Measurements from ENCODE around the gene SCN10A.

SCN10A gene

DNA sequence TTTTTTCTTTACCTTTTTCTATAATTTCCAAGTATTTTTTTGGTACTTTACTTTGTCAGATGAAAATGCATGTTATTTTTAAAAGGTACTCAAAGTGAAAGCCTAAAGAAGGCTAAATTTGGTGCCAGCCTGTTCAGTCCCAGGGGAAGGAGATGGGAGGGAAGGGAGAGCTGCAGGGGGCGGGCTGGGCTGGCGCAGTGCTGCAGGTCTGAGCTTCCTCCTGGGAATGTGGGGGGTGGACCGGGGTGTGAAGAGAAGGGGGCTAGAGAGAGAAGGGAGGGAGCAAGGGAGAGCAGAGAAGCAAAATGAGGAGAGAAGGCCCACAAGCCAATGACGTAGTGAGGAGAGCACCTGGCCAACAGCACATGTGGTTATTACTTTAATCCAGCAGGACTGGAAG is 95.6 kb downstream of the SCN10A start:
- no peak for DNase-seq (ENCODE audit: low read depth)

- no peak for DNase-seq (ENCODE audit: low read depth)
Observed at GRCh38 chr3:38717355-38718240, 98.4 kb downstream of the SCN10A start.

- no peak for DNase-seq (ENCODE audit: low read depth)
Observed at GRCh38 chr3:38713121-38713520, 102.9 kb downstream of the SCN10A start.

DNA sequence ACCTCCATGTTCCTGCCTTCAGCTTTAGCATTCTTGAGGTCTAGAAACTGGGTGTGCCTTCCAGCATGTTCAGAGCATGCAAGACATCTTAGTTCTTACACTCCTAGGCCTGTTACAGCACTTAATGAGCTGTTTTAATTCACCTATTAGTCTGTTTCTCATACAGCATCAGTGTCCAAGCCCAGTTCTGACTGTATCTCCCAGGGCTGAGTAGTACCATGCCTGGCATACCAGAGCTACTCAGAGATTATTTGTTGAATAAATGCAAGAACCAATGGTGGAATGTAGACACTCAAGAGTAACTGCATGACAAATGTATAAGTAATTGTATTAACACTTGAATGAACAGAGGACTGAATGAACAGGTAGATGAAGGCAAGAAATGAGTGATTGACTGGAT is 104.7 kb downstream of the SCN10A start:
- no peak for DNase-seq (ENCODE audit: low read depth)

GRCh38 chr3:38707730-38708129 is 108.3 kb downstream of the SCN10A start:
- no peak for DNase-seq (ENCODE audit: low read depth)

DNA sequence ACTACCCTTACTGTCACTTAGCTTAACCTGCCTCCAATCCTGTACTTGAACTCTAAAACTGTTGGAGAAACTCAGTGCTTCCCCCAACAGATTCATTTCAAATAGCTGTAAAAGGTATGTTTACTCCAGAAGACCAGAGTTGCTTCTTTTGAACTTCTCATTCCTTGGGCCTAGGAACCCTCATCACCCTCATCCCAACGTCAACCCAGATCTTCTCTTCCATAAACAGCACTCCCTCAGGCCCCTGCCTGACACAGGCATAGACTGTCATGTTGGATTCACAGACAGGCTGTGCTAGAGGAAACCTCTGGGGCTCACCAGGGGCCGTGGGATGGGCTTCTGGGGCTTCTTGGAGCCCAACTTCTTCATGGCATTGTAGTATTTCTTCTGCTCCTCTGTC is 109.1 kb downstream of the SCN10A start:
- DNase-seq (ENCODE audit: low read depth), result no peak

DNA sequence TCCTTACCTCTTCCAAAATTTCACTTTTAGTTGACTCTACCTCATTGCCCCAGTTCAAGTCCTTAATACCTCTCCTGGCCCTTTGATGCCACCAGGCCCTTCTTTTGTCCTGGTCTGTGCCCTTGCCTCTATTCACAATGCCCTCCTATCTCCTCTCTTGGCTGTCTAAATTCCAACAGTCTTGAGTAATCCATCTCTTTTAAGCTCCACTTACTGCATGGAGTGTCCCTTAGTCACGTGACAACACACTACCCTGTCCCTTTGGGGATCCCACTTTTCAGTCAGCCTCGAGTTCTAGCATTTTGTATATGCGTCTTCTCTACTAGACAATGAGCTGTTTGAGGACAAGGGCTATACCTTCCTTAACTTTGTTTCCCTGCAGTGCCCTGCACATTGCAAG is 113.8 kb downstream of the SCN10A start:
- no peak for DNase-seq (ENCODE audit: low read depth)

GRCh38 chr3:38698760-38699159 is 117.3 kb downstream of the SCN10A start:
- no peak for DNase-seq (ENCODE audit: low read depth)

DNA sequence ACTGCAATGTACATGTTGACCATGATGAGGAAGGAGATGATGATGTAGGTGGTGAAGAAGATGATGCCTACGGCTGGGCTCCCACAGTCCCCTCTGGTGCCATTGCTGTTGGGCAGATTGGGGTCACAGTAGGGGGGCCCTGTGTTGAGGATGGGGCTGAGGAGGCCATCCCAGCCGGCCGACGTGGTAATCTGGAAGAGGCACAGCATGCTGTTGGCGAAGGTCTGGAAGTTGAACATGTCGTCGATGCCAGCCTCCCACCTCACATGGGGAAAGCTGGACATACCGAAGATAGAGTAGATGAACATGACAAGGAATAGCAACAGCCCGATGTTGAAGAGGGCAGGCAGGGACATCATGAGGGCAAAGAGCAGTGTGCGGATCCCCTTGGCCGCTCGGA is 118.0 kb downstream of the SCN10A start:
- no peak for DNase-seq (ENCODE audit: low read depth)

GRCh38 chr3:38696034-38696433 is 120.0 kb downstream of the SCN10A start:
- no peak for DNase-seq (ENCODE audit: low read depth)

GRCh38 chr3:38690185-38690584 is 125.8 kb downstream of the SCN10A start:
- no peak for DNase-seq (ENCODE audit: low read depth)

DNA sequence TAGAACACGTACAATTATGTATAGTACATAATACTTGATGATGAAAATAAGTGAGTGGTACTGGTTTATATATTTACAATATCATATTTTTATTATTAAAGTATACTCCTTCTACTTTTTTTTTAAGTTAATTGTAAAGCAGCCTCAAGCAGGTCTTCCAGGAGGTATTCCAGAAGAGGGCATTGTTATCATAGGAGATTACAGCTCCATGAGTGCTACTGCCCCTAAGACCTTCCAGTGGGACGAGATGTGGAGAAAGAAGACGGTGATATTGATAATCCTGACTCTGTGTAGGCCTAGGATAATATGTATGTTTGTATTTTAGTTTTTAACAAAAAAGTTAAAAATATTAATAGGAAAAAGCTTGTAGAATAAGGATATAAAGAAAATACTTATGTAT is 126.2 kb downstream of the SCN10A start:
- no peak for DNase-seq (ENCODE audit: low read depth)

- no peak for DNase-seq (ENCODE audit: low read depth)
Observed at GRCh38 chr3:38689346-38689745, 126.7 kb downstream of the SCN10A start.

DNA sequence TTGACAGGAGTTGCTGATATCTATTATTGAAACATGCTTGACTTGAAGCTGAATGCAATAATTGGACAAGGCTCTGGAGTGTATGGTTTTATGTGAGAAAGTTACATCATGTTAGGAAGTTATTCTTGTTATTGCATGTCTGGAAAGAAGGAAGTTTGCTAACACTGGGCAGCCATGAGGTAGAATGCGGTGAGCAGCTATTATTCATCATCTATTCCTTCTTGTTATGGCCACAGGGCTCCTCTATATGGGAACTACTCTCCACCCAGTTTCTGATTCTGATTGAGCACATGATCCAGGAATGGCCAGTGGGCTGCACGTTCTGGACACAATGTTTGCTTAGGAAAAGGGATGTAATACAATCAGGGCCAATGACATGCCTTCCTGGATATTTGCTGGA is 128.7 kb downstream of the SCN10A start:
- DNase-seq (ENCODE audit: low read depth), result no peak

- DNase-seq (ENCODE audit: low read depth), result no peak
Observed at GRCh38 chr3:38684546-38684945, 131.5 kb downstream of the SCN10A start.

GRCh38 chr3:38669668-38670067 is 146.3 kb downstream of the SCN10A start:
- no peak for DNase-seq (ENCODE audit: low read depth)

DNA sequence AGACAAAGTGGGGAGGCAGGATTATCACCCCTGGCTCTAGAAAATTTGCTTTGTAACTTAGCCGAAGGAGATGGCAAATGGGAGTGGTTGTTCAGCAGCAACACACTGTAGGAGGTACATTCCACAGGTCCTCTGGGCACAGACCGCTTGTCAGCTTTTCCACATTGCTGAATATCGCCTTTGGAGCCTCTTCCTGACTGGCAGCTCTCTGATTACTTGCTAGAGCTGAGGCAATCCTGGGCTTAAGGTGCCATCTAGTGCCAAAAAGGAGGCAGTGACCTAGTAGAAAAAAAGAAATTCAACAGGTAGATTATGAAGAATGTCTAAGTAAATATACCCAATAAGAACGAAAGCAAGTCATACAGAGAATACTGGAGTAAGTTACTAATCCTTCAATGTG is 153.5 kb downstream of the SCN10A start:
- no peak for DNase-seq (ENCODE audit: low read depth)

GRCh38 chr3:38658841-38659240 is 157.2 kb downstream of the SCN10A start:
- no peak for DNase-seq (ENCODE audit: low read depth)

GRCh38 chr3:38657369-38657768 is 158.6 kb downstream of the SCN10A start:
- no peak for DNase-seq (ENCODE audit: low read depth)

- no peak for DNase-seq (ENCODE audit: low read depth)
Observed at GRCh38 chr3:38655708-38656300, 160.2 kb downstream of the SCN10A start.

GRCh38 chr3:38653685-38654537 is 162.1 kb downstream of the SCN10A start:
- no peak for DNase-seq (ENCODE audit: low read depth)

- DNase-seq (ENCODE audit: low read depth), result no peak
Observed at GRCh38 chr3:38652934-38653333, 163.1 kb downstream of the SCN10A start.

All from stimulated activated CD8-positive, alpha-beta memory T cell treated with anti-CD3 and anti-CD28 coated beads, Interleukin-15, amount 100 ng/mL, for 1 hour (primary cell).